ENCODE data around the gene MACROH2A1.

MACROH2A1 gene

GRCh38 chr5:135318924-135319323, 80.1 kb downstream of the MACROH2A1 start:
- no peak for ATAC-seq
- TF ChIP-seq, protein P1, sequence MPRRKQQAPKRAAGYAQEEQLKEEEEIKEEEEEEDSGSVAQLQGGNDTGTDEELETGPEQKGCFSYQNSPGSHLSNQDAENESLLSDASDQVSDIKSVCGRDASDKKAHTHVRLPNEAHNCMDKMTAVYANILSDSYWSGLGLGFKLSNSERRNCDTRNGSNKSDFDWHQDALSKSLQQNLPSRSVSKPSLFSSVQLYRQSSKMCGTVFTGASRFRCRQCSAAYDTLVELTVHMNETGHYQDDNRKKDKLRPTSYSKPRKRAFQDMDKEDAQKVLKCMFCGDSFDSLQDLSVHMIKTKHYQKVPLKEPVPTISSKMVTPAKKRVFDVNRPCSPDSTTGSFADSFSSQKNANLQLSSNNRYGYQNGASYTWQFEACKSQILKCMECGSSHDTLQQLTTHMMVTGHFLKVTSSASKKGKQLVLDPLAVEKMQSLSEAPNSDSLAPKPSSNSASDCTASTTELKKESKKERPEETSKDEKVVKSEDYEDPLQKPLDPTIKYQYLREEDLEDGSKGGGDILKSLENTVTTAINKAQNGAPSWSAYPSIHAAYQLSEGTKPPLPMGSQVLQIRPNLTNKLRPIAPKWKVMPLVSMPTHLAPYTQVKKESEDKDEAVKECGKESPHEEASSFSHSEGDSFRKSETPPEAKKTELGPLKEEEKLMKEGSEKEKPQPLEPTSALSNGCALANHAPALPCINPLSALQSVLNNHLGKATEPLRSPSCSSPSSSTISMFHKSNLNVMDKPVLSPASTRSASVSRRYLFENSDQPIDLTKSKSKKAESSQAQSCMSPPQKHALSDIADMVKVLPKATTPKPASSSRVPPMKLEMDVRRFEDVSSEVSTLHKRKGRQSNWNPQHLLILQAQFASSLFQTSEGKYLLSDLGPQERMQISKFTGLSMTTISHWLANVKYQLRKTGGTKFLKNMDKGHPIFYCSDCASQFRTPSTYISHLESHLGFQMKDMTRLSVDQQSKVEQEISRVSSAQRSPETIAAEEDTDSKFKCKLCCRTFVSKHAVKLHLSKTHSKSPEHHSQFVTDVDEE (CRISPR knock-in tag; IDR thresholded peaks at IDR 0.05) = no peak
- TF ChIP-seq, protein P2, sequence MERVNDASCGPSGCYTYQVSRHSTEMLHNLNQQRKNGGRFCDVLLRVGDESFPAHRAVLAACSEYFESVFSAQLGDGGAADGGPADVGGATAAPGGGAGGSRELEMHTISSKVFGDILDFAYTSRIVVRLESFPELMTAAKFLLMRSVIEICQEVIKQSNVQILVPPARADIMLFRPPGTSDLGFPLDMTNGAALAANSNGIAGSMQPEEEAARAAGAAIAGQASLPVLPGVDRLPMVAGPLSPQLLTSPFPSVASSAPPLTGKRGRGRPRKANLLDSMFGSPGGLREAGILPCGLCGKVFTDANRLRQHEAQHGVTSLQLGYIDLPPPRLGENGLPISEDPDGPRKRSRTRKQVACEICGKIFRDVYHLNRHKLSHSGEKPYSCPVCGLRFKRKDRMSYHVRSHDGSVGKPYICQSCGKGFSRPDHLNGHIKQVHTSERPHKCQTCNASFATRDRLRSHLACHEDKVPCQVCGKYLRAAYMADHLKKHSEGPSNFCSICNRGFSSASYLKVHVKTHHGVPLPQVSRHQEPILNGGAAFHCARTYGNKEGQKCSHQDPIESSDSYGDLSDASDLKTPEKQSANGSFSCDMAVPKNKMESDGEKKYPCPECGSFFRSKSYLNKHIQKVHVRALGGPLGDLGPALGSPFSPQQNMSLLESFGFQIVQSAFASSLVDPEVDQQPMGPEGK (CRISPR knock-in tag; IDR thresholded peaks at IDR 0.05; ENCODE audit: borderline replicate concordance) = no peak
- TF ChIP-seq POU6F1 (CRISPR knock-in tag; IDR thresholded peaks at IDR 0.05; ENCODE audit: borderline replicate concordance, low read depth) = no peak
- no peak for TF ChIP-seq TCF4 (CRISPR knock-in tag; IDR thresholded peaks at IDR 0.05; ENCODE audit: borderline replicate concordance)
- TF ChIP-seq, protein P3, sequence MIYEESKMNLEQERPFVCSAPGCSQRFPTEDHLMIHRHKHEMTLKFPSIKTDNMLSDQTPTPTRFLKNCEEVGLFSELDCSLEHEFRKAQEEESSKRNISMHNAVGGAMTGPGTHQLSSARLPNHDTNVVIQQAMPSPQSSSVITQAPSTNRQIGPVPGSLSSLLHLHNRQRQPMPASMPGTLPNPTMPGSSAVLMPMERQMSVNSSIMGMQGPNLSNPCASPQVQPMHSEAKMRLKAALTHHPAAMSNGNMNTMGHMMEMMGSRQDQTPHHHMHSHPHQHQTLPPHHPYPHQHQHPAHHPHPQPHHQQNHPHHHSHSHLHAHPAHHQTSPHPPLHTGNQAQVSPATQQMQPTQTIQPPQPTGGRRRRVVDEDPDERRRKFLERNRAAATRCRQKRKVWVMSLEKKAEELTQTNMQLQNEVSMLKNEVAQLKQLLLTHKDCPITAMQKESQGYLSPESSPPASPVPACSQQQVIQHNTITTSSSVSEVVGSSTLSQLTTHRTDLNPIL (CRISPR knock-in tag; IDR thresholded peaks at IDR 0.05; ENCODE audit: low read depth) = no peak
- no peak for TF ChIP-seq GLIS3 (CRISPR knock-in tag; IDR thresholded peaks at IDR 0.05)
- no peak for TF ChIP-seq PPARA (CRISPR knock-in tag; IDR thresholded peaks at IDR 0.05; ENCODE audit: borderline replicate concordance)
- no peak for TF ChIP-seq ZFP3 (CRISPR knock-in tag; IDR thresholded peaks at IDR 0.05)
- TF ChIP-seq ZC3H10 (CRISPR knock-in tag; IDR thresholded peaks at IDR 0.05) = no peak
- no peak for TF ChIP-seq ZNF565 (CRISPR knock-in tag; conservative IDR thresholded peaks at IDR 0.05; ENCODE audit: low read depth)
- TF ChIP-seq, protein P4, sequence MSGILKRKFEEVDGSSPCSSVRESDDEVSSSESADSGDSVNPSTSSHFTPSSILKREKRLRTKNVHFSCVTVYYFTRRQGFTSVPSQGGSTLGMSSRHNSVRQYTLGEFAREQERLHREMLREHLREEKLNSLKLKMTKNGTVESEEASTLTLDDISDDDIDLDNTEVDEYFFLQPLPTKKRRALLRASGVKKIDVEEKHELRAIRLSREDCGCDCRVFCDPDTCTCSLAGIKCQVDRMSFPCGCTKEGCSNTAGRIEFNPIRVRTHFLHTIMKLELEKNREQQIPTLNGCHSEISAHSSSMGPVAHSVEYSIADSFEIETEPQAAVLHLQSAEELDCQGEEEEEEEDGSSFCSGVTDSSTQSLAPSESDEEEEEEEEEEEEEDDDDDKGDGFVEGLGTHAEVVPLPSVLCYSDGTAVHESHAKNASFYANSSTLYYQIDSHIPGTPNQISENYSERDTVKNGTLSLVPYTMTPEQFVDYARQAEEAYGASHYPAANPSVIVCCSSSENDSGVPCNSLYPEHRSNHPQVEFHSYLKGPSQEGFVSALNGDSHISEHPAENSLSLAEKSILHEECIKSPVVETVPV (CRISPR knock-in tag; IDR thresholded peaks at IDR 0.05) = no peak
- no peak for TF ChIP-seq RARB (CRISPR knock-in tag; IDR thresholded peaks at IDR 0.05)
- TF ChIP-seq ARNTL (CRISPR knock-in tag; IDR thresholded peaks at IDR 0.05; ENCODE audit: borderline replicate concordance, low read depth) = no peak
- no peak for TF ChIP-seq ISL1 (CRISPR knock-in tag; IDR thresholded peaks at IDR 0.05)
- TF ChIP-seq ESRRG (CRISPR knock-in tag; IDR thresholded peaks at IDR 0.05) = no peak
- TF ChIP-seq SNAI2 (CRISPR knock-in tag; IDR thresholded peaks at IDR 0.05) = no peak
- no peak for TF ChIP-seq BACH2 (CRISPR knock-in tag; IDR thresholded peaks at IDR 0.05; ENCODE audit: borderline replicate concordance)
- no peak for TF ChIP-seq TOX (CRISPR knock-in tag; IDR thresholded peaks at IDR 0.05; ENCODE audit: borderline replicate concordance)

DNA sequence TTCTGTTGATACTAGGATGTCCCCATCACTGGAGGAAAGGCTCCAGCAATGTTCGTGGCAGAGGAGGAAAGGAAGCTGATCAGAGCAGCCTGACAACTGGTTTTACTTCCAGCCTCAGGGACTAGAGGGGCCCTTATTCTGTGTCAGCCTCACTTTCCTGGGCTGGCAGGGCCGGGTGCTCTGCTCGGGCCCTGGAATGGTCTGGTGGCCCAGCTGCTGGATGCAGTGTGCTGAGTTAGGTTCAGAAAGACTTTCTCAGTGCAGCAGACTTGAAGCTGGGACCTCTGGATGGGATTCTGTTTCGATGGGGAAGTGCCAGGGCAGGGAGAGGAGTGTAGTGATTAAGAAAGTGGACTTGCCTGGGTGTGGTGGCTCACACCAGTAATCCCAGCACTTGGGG, 81.0 kb downstream of the MACROH2A1 start:
- ATAC-seq = no peak
- TF ChIP-seq ARNTL (CRISPR knock-in tag; IDR thresholded peaks at IDR 0.05; ENCODE audit: borderline replicate concordance, low read depth) (no peak), OSR1 (CRISPR knock-in tag; IDR thresholded peaks at IDR 0.05) (no peak), ISL1 (CRISPR knock-in tag; IDR thresholded peaks at IDR 0.05) (no peak), ZC3H10 (CRISPR knock-in tag; IDR thresholded peaks at IDR 0.05) (no peak), GLIS3 (CRISPR knock-in tag; IDR thresholded peaks at IDR 0.05) (no peak), RARB (CRISPR knock-in tag; IDR thresholded peaks at IDR 0.05) (no peak), TCF4 (CRISPR knock-in tag; IDR thresholded peaks at IDR 0.05; ENCODE audit: borderline replicate concordance) (no peak), ZNF70 (CRISPR knock-in tag; IDR thresholded peaks at IDR 0.05) (no peak), ZNF8 (CRISPR knock-in tag; IDR thresholded peaks at IDR 0.05) (no peak), ZFP3 (CRISPR knock-in tag; IDR thresholded peaks at IDR 0.05) (no peak), SNAI2 (CRISPR knock-in tag; IDR thresholded peaks at IDR 0.05) (no peak), POU6F1 (CRISPR knock-in tag; IDR thresholded peaks at IDR 0.05; ENCODE audit: borderline replicate concordance, low read depth) (no peak)
- TF ChIP-seq, protein P1 (CRISPR knock-in tag; IDR thresholded peaks at IDR 0.05) = no peak
- TF ChIP-seq, protein P3 (CRISPR knock-in tag; IDR thresholded peaks at IDR 0.05; ENCODE audit: low read depth) = no peak
- TF ChIP-seq, protein P4 (CRISPR knock-in tag; IDR thresholded peaks at IDR 0.05) = no peak

Data from SK-N-SH treated with all-trans-retinoic acid at 6 μM for 48 hours (cell line).